Gastrocnemius medialis (tissue), 4 donors: Measurements from ENCODE around the gene PCDH9. TPM values are rescaled to one million over a fixed set of nuclear protein-coding genes. Genes with fewer than 3 reads are reported as not detected.

Experiments used
- ATAC-seq, 2 donors: fragments of 150-250 bp; one replicate each; pipeline ENCODE4 v1.9.1; 2016
- DNase-seq, 2 donors: peaks; one replicate each; pipeline ENCODE4 v3.0.0-alpha.2; 2019
- H3K27ac ChIP-seq, 4 donors: fragments of 200-600 bp; sonication (generic); 1 replicate in 1 of 4; 2 replicates in 3 of 4; pipeline ENCODE4 v1.5.1; 2016 to 2018; ENCODE audit warnings: mild to moderate bottlenecking in 2 of 4, moderate library complexity in 1 of 4
- H3K27me3 ChIP-seq, 3 donors: fragments of 200-600 bp; sonication (generic) in 2 of 3; 1 replicate in 1 of 3; 2 replicates in 2 of 3; pipeline versions ENCODE4 v1.5.1 to v1.6.0; 2016 to 2019; ENCODE audit warnings: mild to moderate bottlenecking in 1 of 3, moderate library complexity in 1 of 3
- H3K36me3 ChIP-seq, 2 donors: fragments of 200-600 bp; sonication (generic) in 1 of 2; one replicate each; pipeline ENCODE4 v1.5.1; 2017 to 2018
- H3K4me1 ChIP-seq, 2 donors: fragments of 200-600 bp; sonication (generic) in 1 of 2; one replicate each; pipeline ENCODE4 v1.5.1; 2016 to 2017; ENCODE audit warnings: mild to moderate bottlenecking in 2 of 2
- H3K4me3 ChIP-seq, 4 donors: fragments of 200-600 bp; sonication (generic) in 3 of 4; 1 replicate in 1 of 4; 2 replicates in 3 of 4; pipeline ENCODE4 v1.5.1; 2016 to 2019; ENCODE audit warnings: mild to moderate bottlenecking in 2 of 4
- H3K9me3 ChIP-seq, 3 donors: fragments of 200-600 bp; sonication (generic) in 2 of 3; 1 replicate in 1 of 3; 2 replicates in 2 of 3; pipeline ENCODE4 v1.5.1; 2016 to 2019
- POLR2A ChIP-seq, 2 donors: fragments of 450-650 bp; IDR thresholded peaks; one replicate each; pipeline ENCODE4 v1.6.1; 2017; ENCODE audit warnings: antibody characterized with exemption in 2 of 2, mild to moderate bottlenecking in 2 of 2, moderate library complexity in 2 of 2
- in situ Hi-C, 4 donors: fragments of 200-750 bp; cut with MboI; loops; one replicate each; pipeline versions ENCODE4 v1.15.0 to v1.8.0; 2017; ENCODE audit warnings: low sequenced_read_pairs in 4 of 4
- intact Hi-C: fragments of 100-400 bp; cut with DNase I; formaldehyde crosslinking; loops from one replicate; pipeline ENCODE4 v1.15.1; 2023; ENCODE audit warnings: low total_unique reads
- total RNA-seq, 4 donors: library from RNA; depleted of rRNA; stranded (reverse); fragments of >200 nt; gene quantifications; one replicate each; pipeline versions ENCODE4 v1.1.0 to v1.2.3, GENCODE V29; 2016
- TF ChIP-seq, protein P1 (sequence below), 5 experiments: fragments of 450-650 bp in 3 of 5; fragments of 200-600 bp in 2 of 5; sonication (generic) in 2 of 5; IDR thresholded peaks in 4 of 5; conservative IDR thresholded peaks in 1 of 5; 1 replicate in 4 of 5; 2 replicates in 1 of 5; pipeline ENCODE4 v1.5.1; 2016 to 2019; ENCODE audit warnings: antibody characterized with exemption in 5 of 5, mild to moderate bottlenecking in 3 of 5, moderate library complexity in 3 of 5

PCDH9 gene
- total RNA-seq, 4 donors from 2014 or later: 1.4 to 2.1 (median 1.9) TPM

DNA sequence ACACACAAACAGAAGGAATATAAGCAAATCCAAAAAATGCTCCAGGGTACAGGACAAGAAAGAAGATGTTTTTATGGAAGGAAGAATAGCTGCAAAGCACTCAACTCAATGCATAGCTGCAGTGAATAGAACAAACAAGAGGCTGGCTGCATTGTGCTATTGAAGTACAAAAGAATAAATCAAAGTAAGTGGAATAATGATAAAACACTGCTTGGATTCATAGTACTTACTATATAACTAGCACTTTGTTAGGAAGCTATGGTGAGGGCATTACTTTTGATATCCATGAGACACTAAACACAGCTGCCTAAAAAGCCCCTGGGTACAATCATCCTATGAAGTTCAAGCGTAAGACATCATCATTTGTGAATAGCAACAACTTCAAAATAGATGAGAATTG is 350.1 kb downstream of the PCDH9 start:
- Histone ChIP-seq H3K27me3 (no peaks in the 10 kb centered on the region), H3K27ac (no peak overlapping the region), H3K4me3 (no peak overlapping the region), H3K4me1 (no peaks in the 10 kb centered on the region), H3K9me3 (no peaks in the 10 kb centered on the region), H3K36me3 (no peaks in the 10 kb centered on the region)
- ATAC-seq: no peak
- DNase-seq: no peak
- intact Hi-C loops: no loop called here
- in situ Hi-C loops: no loop called here
- TF ChIP-seq POLR2A (IDR thresholded peaks at IDR 0.05): no peak
- TF ChIP-seq, protein P1, sequence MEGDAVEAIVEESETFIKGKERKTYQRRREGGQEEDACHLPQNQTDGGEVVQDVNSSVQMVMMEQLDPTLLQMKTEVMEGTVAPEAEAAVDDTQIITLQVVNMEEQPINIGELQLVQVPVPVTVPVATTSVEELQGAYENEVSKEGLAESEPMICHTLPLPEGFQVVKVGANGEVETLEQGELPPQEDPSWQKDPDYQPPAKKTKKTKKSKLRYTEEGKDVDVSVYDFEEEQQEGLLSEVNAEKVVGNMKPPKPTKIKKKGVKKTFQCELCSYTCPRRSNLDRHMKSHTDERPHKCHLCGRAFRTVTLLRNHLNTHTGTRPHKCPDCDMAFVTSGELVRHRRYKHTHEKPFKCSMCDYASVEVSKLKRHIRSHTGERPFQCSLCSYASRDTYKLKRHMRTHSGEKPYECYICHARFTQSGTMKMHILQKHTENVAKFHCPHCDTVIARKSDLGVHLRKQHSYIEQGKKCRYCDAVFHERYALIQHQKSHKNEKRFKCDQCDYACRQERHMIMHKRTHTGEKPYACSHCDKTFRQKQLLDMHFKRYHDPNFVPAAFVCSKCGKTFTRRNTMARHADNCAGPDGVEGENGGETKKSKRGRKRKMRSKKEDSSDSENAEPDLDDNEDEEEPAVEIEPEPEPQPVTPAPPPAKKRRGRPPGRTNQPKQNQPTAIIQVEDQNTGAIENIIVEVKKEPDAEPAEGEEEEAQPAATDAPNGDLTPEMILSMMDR (IDR thresholded peaks at IDR 0.05 in 4 of 5, conservative IDR thresholded peaks at IDR 0.05 in 1 of 5): no peak

DNA sequence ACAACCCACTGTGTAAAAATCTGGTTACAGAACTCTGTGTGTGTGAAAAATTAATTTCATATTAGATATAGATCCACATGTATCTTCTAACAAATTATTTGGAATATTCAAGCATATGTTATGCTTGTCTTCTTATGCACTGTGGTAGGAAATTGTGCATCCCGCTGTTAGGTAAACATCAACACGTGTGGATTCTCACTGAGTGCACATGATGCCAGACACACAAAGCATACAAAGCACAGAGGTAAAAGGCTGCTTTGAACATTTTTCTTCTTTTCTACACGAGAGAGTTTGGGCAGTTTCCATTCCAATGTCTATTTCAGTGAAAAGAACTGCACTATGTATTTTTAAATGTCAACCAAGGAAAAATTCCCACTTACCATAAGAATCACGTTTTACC is 354.9 kb downstream of the PCDH9 start:
- Histone ChIP-seq H3K4me1 (no peaks in the 10 kb centered on the region), H3K27me3 (no peaks in the 10 kb centered on the region), H3K9me3 (no peaks in the 10 kb centered on the region), H3K36me3 (no peaks in the 10 kb centered on the region), H3K27ac (no peak overlapping the region), H3K4me3 (no peak overlapping the region)
- TF ChIP-seq POLR2A (IDR thresholded peaks at IDR 0.05): no peak
- TF ChIP-seq, protein P1 (IDR thresholded peaks at IDR 0.05 in 4 of 5, conservative IDR thresholded peaks at IDR 0.05 in 1 of 5): no peak
- ATAC-seq (no peak), DNase-seq (no peak)
- intact Hi-C loops (no loop called here), in situ Hi-C loops (no loop called here)

DNA sequence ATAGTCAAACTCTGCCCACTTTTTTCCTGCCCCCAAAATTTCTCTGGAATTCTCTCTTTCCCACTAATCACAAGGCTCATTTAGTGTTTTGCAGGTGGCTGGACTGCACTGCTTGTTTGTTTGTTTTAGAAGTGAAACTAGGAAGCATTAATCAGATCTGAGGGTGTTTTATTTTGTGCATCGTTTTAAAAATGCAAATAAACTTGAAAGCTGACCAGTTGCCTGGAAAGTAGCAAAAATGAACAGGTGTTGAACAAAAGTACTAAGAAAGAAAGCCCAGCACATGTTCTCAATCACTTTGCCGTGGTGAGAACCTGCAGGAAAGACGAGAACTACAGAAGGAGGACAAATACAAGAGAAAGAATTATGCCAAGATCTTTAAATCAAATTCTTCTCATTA is 365.5 kb downstream of the PCDH9 start:
- ATAC-seq (no peak), DNase-seq (no peak)
- in situ Hi-C loops: no loop called here
- Histone ChIP-seq H3K4me1 (no peaks in the 10 kb centered on the region), H3K9me3 (no peaks in the 10 kb centered on the region), H3K36me3 (no peaks in the 10 kb centered on the region), H3K27ac (no peak overlapping the region), H3K4me3 (no peak overlapping the region), H3K27me3 (no peaks in the 10 kb centered on the region)
- intact Hi-C loops: no loop called here
- TF ChIP-seq POLR2A (IDR thresholded peaks at IDR 0.05): no peak
- TF ChIP-seq, protein P1 (IDR thresholded peaks at IDR 0.05 in 4 of 5, conservative IDR thresholded peaks at IDR 0.05 in 1 of 5): no peak

DNA sequence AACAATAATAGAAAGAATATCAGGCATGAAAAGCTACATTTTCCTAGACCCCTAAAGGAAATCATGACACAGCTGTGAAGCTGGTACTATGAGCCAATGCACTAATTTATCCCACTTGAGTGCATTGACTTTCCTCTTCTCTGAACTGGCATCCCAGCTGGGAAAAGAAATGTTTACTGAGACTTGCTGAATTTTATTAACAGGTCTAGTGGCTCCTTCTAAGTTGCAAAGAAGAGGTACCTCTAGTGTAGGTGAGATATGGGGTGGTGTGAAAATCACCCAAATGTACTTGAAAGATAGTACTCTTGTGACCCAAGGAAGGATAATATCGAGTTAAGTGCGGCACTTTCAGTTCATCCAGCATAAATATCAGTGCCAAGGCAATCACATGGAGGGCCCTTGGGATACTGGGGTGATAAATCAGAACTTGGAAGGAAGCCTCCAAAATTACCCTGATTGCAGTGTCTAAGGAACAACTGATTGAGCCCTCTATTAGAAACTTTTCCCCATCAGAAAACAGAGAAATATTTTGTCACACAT is 369.2 kb downstream of the PCDH9 start:
- no peak for ATAC-seq
- TF ChIP-seq, protein P1 (IDR thresholded peaks at IDR 0.05 in 4 of 5, conservative IDR thresholded peaks at IDR 0.05 in 1 of 5): no peak
- Histone ChIP-seq H3K4me1 (no peaks in the 10 kb centered on the region), H3K4me3 (no peak overlapping the region), H3K27ac (no peak overlapping the region), H3K36me3 (no peaks in the 10 kb centered on the region), H3K27me3 (no peaks in the 10 kb centered on the region), H3K9me3 (no peaks in the 10 kb centered on the region)
- DNase-seq: no peak
- intact Hi-C loops (no loop called here), in situ Hi-C loops (no loop called here)
